ENCODE data around the gene ATP6V1G1. TPM values are rescaled to one million over a fixed set of nuclear protein-coding genes. Genes with fewer than 3 reads are reported as not detected.

ATP6V1G1 gene
- total RNA-seq, 1 donor from 2014 or later = 92.4 TPM

GRCh38 chr9:114613087-114613486 lies 25.5 kb downstream of the ATP6V1G1 start:
- peak; percentile 21 for ATAC-seq

- no peak for ATAC-seq
These were observed 26.4 kb downstream of the ATP6V1G1 start for GRCh38 chr9:114613919-114614318.

GRCh38 chr9:114614373-114614772 lies 26.8 kb downstream of the ATP6V1G1 start:
- no peak for ATAC-seq

- ATAC-seq = peak; percentile 17
These were observed 29.3 kb downstream of the ATP6V1G1 start for GRCh38 chr9:114616684-114617520.

GRCh38 chr9:114619191-114619761 lies 31.7 kb downstream of the ATP6V1G1 start:
- peak; percentile 61 for ATAC-seq

- no peak for ATAC-seq
These were observed 34.0 kb downstream of the ATP6V1G1 start for GRCh38 chr9:114621561-114621960.

GRCh38 chr9:114621975-114622609 lies 34.5 kb downstream of the ATP6V1G1 start:
- ATAC-seq = peak; percentile 39

GRCh38 chr9:114624677-114625076 lies 37.1 kb downstream of the ATP6V1G1 start:
- ATAC-seq = no peak

GRCh38 chr9:114626415-114627020 lies 38.9 kb downstream of the ATP6V1G1 start:
- no peak for ATAC-seq

GRCh38 chr9:114627553-114627952 lies 40.0 kb downstream of the ATP6V1G1 start:
- no peak for ATAC-seq

GRCh38 chr9:114629563-114630090 lies 42.1 kb downstream of the ATP6V1G1 start:
- ATAC-seq = no peak

GRCh38 chr9:114631166-114631565 lies 43.6 kb downstream of the ATP6V1G1 start:
- no peak for ATAC-seq

GRCh38 chr9:114633438-114634089 lies 46.0 kb downstream of the ATP6V1G1 start:
- peak; percentile 60 for ATAC-seq

- ATAC-seq = no peak
These were observed 46.8 kb downstream of the ATP6V1G1 start for GRCh38 chr9:114634387-114634786.

- ATAC-seq = no peak
These were observed 50.8 kb downstream of the ATP6V1G1 start for GRCh38 chr9:114638404-114638803.

GRCh38 chr9:114641967-114642366 lies 54.4 kb downstream of the ATP6V1G1 start:
- ATAC-seq = no peak

GRCh38 chr9:114643001-114643400 lies 55.4 kb downstream of the ATP6V1G1 start:
- no peak for ATAC-seq

GRCh38 chr9:114643896-114644295 lies 56.3 kb downstream of the ATP6V1G1 start:
- ATAC-seq = no peak

Measured in esophagus mucosa (tissue), 1 donor.